A549 (cell line): Measurements from ENCODE around the gene CACNA1G. TPM values are rescaled to one million over a fixed set of nuclear protein-coding genes. Genes with fewer than 3 reads are reported as not detected.

Experiments
- ATAC-seq, 2 experiments: fragments of 200-7000 bp in 1 of 2; fragments of >200 bp in 1 of 2; cut with Nextera tagmentation in 1 of 2; cut with Tn5 transposase in 1 of 2; 3 replicates each; pipeline versions ENCODE4 v1.8.0 to v1.9.1; 2018 to 2020; ENCODE audit warnings: mild to moderate bottlenecking in 1 of 2, moderate library complexity in 1 of 2
- CTCF ChIA-PET: fragments of 300-600 bp; sonication (Branson Sonifier 250); formaldehyde crosslinking; extraction: SDS; loops from one replicate; lab custom pipeline; 2021; ENCODE audit warnings: antibody characterized with exemption, inconsistent platforms; lab: Yijun Ruan, JAX
- POLR2A ChIA-PET: fragments of 350-600 bp; formaldehyde crosslinking; extraction: SDS; loops from one replicate; lab custom pipeline; 2021; ENCODE audit warnings: antibody characterized with exemption, inconsistent platforms; lab: Yijun Ruan, JAX
- DNase-seq, 2 experiments: peaks; one replicate each; pipeline versions ENCODE4 v3.0.0 to v3.0.0-alpha.2; 2011 to 2016; ENCODE audit warnings: low read depth in 1 of 2, low spot score in 1 of 2
- FAIRE-seq: peaks from 2 replicates; lab custom pipeline; 2011; peaks lifted over from hg19 to GRCh38; lab: Jason Lieb, UNC
- H3K27ac ChIP-seq, 2 experiments: fragments of >200 bp; sonication (Bioruptor Twin); formaldehyde crosslinking; 3 replicates each; pipeline ENCODE4 v1.5.1; 2016 to 2017
- H3K4me1 ChIP-seq: fragments of >200 bp; sonication (Bioruptor Twin); formaldehyde crosslinking; 3 replicates; pipeline ENCODE4 v1.6.1; 2016
- H3K4me2 ChIP-seq: fragments of >200 bp; sonication (Bioruptor Twin); formaldehyde crosslinking; 3 replicates; pipeline ENCODE4 v1.6.1; 2016
- H3K4me3 ChIP-seq: fragments of >200 bp; sonication (Bioruptor Twin); formaldehyde crosslinking; 3 replicates; pipeline ENCODE4 v1.5.1; 2016
- H3K9me3 ChIP-seq: fragments of >200 bp; sonication (Bioruptor Twin); formaldehyde crosslinking; 3 replicates; pipeline ENCODE4 v1.6.1; 2016
- BHLHE40 ChIP-seq: IDR thresholded peaks from 2 replicates; pipeline ENCODE4 v1.6.1; 2012; ENCODE audit warnings: low read depth, low read length, inconsistent platforms
- CBX8 ChIP-seq: fragments of 200-600 bp; sonication (generic); IDR thresholded peaks from 2 replicates; pipeline ENCODE4 v1.6.1; 2016
- E2F6 ChIP-seq: IDR thresholded peaks from 2 replicates; pipeline ENCODE4 v1.6.1; 2012; ENCODE audit warnings: low read depth, borderline replicate concordance
- EHMT2 ChIP-seq: fragments of 200-600 bp; sonication (generic); IDR thresholded peaks from 2 replicates; pipeline ENCODE4 v1.6.1; 2016; ENCODE audit warnings: antibody characterized with exemption, low read depth, mild to moderate bottlenecking, moderate library complexity
- HES2 ChIP-seq: fragments of >200 bp; sonication (Bioruptor Twin); formaldehyde crosslinking; IDR thresholded peaks from 2 replicates; pipeline ENCODE4 v1.6.1; 2016
- HOXB5 ChIP-seq: fragments of 250-450 bp; sonication (Bioruptor Pico); IDR thresholded peaks from 2 replicates; pipeline ENCODE4 v1.5.0; 2020; ENCODE audit warnings: mild to moderate bottlenecking, moderate library complexity
- MAX ChIP-seq: IDR thresholded peaks from 2 replicates; pipeline ENCODE4 v1.6.1; 2012
- NR3C1 ChIP-seq: fragments of >200 bp; sonication (Bioruptor Twin); formaldehyde crosslinking; IDR thresholded peaks from 3 replicates; pipeline ENCODE4 v1.6.1; 2017
- PBX3 ChIP-seq: IDR thresholded peaks from 2 replicates; pipeline ENCODE4 v1.6.1; 2012
- PHF8 ChIP-seq: fragments of 200-600 bp; sonication (generic); IDR thresholded peaks from 2 replicates; pipeline ENCODE4 v1.6.1; 2016; ENCODE audit warnings: low read depth, mild to moderate bottlenecking, antibody characterized with exemption, moderate library complexity, borderline replicate concordance
- POLR2A ChIP-seq: IDR thresholded peaks from 2 replicates; pipeline ENCODE4 v1.6.1; 2012; ENCODE audit warnings: mild to moderate bottlenecking, low read length
- POLR2AphosphoS2 ChIP-seq: conservative IDR thresholded peaks from 2 replicates; pipeline ENCODE4 v1.6.1; 2012; ENCODE audit warnings: low read length, improper control_type of control experiment, inconsistent platforms
- RAD21 ChIP-seq, 2 experiments: fragments of >200 bp in 1 of 2; sonication (Bioruptor Twin) in 1 of 2; formaldehyde crosslinking in 1 of 2; IDR thresholded peaks in 1 of 2; conservative IDR thresholded peaks in 1 of 2; 2 replicates in 1 of 2; 3 replicates in 1 of 2; pipeline ENCODE4 v1.6.1; 2012 to 2018; ENCODE audit warnings: inconsistent platforms in 1 of 2
- RARB ChIP-seq: fragments of 250-450 bp; sonication (Bioruptor Pico); IDR thresholded peaks from 2 replicates; pipeline ENCODE4 v1.8.0; 2021; ENCODE audit warnings: mild to moderate bottlenecking, moderate library complexity
- REST ChIP-seq: fragments of 200-600 bp; sonication (generic); IDR thresholded peaks from 2 replicates; pipeline ENCODE4 v1.6.1; 2016; ENCODE audit warnings: antibody characterized with exemption, mild to moderate bottlenecking, moderate library complexity
- RNF2 ChIP-seq: fragments of 200-600 bp; sonication (generic); IDR thresholded peaks from 2 replicates; pipeline ENCODE4 v1.6.1; 2016; ENCODE audit warnings: low read depth, mild to moderate bottlenecking, antibody characterized with exemption, moderate library complexity, borderline replicate concordance
- SREBF2 ChIP-seq: fragments of 450-650 bp; IDR thresholded peaks from 2 replicates; pipeline ENCODE4 v1.6.1; 2014; ENCODE audit warnings: mild to moderate bottlenecking, moderate library complexity
- TFCP2L1 ChIP-seq: fragments of 250-450 bp; sonication (Bioruptor Pico); IDR thresholded peaks from 2 replicates; pipeline ENCODE4 v1.5.0; 2021; ENCODE audit warnings: mild to moderate bottlenecking
- USF2 ChIP-seq: fragments of 450-650 bp; IDR thresholded peaks from 2 replicates; pipeline ENCODE4 v1.6.1; 2014; ENCODE audit warnings: antibody characterized with exemption
- ZC3H11A ChIP-seq: fragments of 450-650 bp; IDR thresholded peaks from 2 replicates; pipeline ENCODE4 v1.6.1; 2014; ENCODE audit warnings: antibody characterized with exemption, mild to moderate bottlenecking
- ZFP36 ChIP-seq: fragments of 450-650 bp; IDR thresholded peaks from 2 replicates; pipeline ENCODE4 v1.6.1; 2014; ENCODE audit warnings: borderline replicate concordance; ENCODE audit not compliant: partially characterized antibody
- WGBS: methylation state at CpG from one replicate; pipeline ENCODE4 v1.1.6; 2017; ENCODE audit errors: missing lambda C conversion rate; 5-methylcytosine and 5-hydroxymethylcytosine counted together
- polyA plus RNA-seq, 4 experiments: library from polyadenylated mRNA; depleted of rRNA in 3 of 4; stranded (reverse); fragments of >200 nt; fragmentation: RNase III in 1 of 4; extraction: RNeasy Plus Mini Kit Qiagen cat#74134 plus additional on column Dnase treatment in 1 of 4; gene quantifications; 2 replicates in 3 of 4; 3 replicates in 1 of 4; pipeline ENCODE4 v1.2.3, GENCODE V29; 2011 to 2017

CACNA1G gene
- polyA plus RNA-seq, 2 of the 4 experiments (the other 2 are of a cell fraction), result 4.0 to 8.9 TPM

- ChIA-PET CTCF (interaction anchor here (1.0 to 5.1 kb wide), 11 partner anchors 10 to 268 kb away, joined by 3 to 24 read pairs (median 4); no protein-coding TSS in a partner anchor), POLR2A (no interaction called here)
- Histone ChIP-seq H3K4me2 (no peak overlapping the region), H3K4me1 (no peaks in the 10 kb centered on the region), H3K4me3 (no peak overlapping the region), H3K27ac (peak overlapping the region in 1 of 2 experiments; percentile 48; a peak in 3 of 6 replicates), H3K9me3 (no peaks in the 10 kb centered on the region)
- DNase-seq (no peak), FAIRE-seq (no peak), ATAC-seq (no peak)
- WGBS, result 91% methylated on average over 12 of the region's 12 CpGs
- TF ChIP-seq CBX8 (no peak), PHF8 (no peak), BHLHE40 (no peak), RAD21 (conservative IDR thresholded peaks at IDR 0.05 in 1 of 2, IDR thresholded peaks at IDR 0.05 in 1 of 2) (no peak)
Observed at GRCh38 chr17:50573866-50574611, 13.5 kb downstream of the CACNA1G start.

- no peak for TF ChIP-seq NR3C1
- TF ChIP-seq TFCP2L1 (CRISPR knock-in tag), result no peak
- TF ChIP-seq HES2, result no peak
- ATAC-seq (peak; percentile 36 to 62; a peak in 4 of 6 replicates), FAIRE-seq (no peak), DNase-seq (no peak)
- CTCF ChIA-PET, result interaction anchor here (0.8 to 5.1 kb wide), 13 partner anchors 9 to 207 kb away, joined by 3 to 24 read pairs (median 5); no protein-coding TSS in a partner anchor
- WGBS, result 92% methylated on average over 28 of the region's 33 CpGs
- POLR2A ChIA-PET, result no interaction called here
- Histone ChIP-seq H3K27ac (no peak overlapping the region), H3K9me3 (no peaks in the 10 kb centered on the region), H3K4me2 (no peak overlapping the region), H3K4me3 (no peak overlapping the region), H3K4me1 (no peaks in the 10 kb centered on the region)
Observed at GRCh38 chr17:50575581-50576210, 15.2 kb downstream of the CACNA1G start.

- DNase-seq (no peak), ATAC-seq (no peak), FAIRE-seq (no peak)
- TF ChIP-seq ZFP36 (no peak), PHF8 (no peak), PBX3 (no peak), HES2 (no peak), POLR2AphosphoS2 (no peak), EHMT2 (no peak), RNF2 (no peak), REST (no peak), NR3C1 (no peak), POLR2A (no peak), USF2 (no peak), HOXB5 (CRISPR knock-in tag) (no peak), SREBF2 (no peak), MAX (no peak), ZC3H11A (no peak), RARB (CRISPR knock-in tag) (no peak), E2F6 (no peak)
- Histone ChIP-seq H3K4me3 (no peak overlapping the region), H3K27ac (no peak overlapping the region), H3K4me2 (no peak overlapping the region), H3K4me1 (no peaks in the 10 kb centered on the region), H3K9me3 (no peaks in the 10 kb centered on the region)
- CTCF ChIA-PET, result interaction anchor here (1.0 to 4.9 kb wide), 10 partner anchors 8 to 206 kb away, joined by 3 to 24 read pairs (median 6); no protein-coding TSS in a partner anchor
- 85% methylated on average over 13 of the region's 13 CpGs for WGBS
- POLR2A ChIA-PET, result no interaction called here
Observed at GRCh38 chr17:50576864-50577263, 16.3 kb downstream of the CACNA1G start.
